B cell (primary cell): ENCODE data around the gene C2CD2L.

Source experiments
- EZH2 ChIP-seq: IDR thresholded peaks from 2 replicates; pipeline ENCODE4 v1.6.1; 2012; ENCODE audit warnings: borderline replicate concordance, low read depth, mild to moderate bottlenecking, moderate library complexity, low read length; ENCODE audit not compliant: insufficient read depth, poor library complexity, severe bottlenecking
- TF ChIP-seq, protein P1 (sequence below): fragments of 200-600 bp; IDR thresholded peaks from one replicate; pipeline ENCODE4 v1.8.0; 2022; ENCODE audit warnings: antibody characterized with exemption, mild to moderate bottlenecking

DNA sequence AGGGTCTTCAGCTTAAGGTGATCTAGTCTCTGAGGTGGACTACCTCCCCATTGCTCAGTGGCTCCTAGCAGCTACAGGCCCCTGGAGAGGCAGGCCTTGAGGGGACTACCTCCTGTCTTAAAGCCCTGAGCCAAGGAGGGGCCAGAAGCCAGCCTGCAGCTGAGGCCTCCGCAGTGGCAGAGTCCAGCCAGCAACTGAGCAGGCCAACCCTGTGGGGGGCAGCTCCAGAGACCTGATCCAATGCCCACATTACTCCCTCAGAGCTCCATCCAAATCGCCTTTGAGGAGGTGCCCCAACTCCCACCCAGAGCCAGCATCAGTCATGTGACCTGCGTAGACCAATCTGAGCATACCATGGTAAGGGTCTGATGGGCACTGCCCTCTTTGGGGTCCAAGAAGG is 2.7 kb downstream of the C2CD2L start:
- TF ChIP-seq, protein P1, sequence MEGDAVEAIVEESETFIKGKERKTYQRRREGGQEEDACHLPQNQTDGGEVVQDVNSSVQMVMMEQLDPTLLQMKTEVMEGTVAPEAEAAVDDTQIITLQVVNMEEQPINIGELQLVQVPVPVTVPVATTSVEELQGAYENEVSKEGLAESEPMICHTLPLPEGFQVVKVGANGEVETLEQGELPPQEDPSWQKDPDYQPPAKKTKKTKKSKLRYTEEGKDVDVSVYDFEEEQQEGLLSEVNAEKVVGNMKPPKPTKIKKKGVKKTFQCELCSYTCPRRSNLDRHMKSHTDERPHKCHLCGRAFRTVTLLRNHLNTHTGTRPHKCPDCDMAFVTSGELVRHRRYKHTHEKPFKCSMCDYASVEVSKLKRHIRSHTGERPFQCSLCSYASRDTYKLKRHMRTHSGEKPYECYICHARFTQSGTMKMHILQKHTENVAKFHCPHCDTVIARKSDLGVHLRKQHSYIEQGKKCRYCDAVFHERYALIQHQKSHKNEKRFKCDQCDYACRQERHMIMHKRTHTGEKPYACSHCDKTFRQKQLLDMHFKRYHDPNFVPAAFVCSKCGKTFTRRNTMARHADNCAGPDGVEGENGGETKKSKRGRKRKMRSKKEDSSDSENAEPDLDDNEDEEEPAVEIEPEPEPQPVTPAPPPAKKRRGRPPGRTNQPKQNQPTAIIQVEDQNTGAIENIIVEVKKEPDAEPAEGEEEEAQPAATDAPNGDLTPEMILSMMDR: no peak
- no peak for TF ChIP-seq EZH2
